HG02981 (cell line): ENCODE results near the gene CDC42BPB.

Experiments
- ATAC-seq: cut with Tn5 transposase; IDR thresholded peaks from one replicate; pipeline ENCODE4 v1.9.1; 2021; ENCODE audit warnings: mild to moderate bottlenecking, moderate library complexity; ENCODE audit not compliant: unreplicated experiment

The CDC42BPB gene

GRCh38 chr14:102888748-102889147 lies 168.6 kb downstream of the CDC42BPB start:
- no peak for ATAC-seq

GRCh38 chr14:102885737-102886447 lies 171.5 kb downstream of the CDC42BPB start:
- ATAC-seq = no peak

- no peak for ATAC-seq
Observed at GRCh38 chr14:102883554-102883953, 173.8 kb downstream of the CDC42BPB start.

- ATAC-seq = no peak
Observed at GRCh38 chr14:102883089-102883541, 174.2 kb downstream of the CDC42BPB start.
